ENCODE results near the gene NFIX. TPM values are rescaled to one million over a fixed set of nuclear protein-coding genes. Genes with fewer than 3 reads are reported as not detected.
A peak's percentile ranks its signal among the peaks of the same experiment; 100 is the strongest.

NFIX gene
- total RNA-seq, 2 experiments from 2014 or later: 3.0 to 3.3 TPM

DNA sequence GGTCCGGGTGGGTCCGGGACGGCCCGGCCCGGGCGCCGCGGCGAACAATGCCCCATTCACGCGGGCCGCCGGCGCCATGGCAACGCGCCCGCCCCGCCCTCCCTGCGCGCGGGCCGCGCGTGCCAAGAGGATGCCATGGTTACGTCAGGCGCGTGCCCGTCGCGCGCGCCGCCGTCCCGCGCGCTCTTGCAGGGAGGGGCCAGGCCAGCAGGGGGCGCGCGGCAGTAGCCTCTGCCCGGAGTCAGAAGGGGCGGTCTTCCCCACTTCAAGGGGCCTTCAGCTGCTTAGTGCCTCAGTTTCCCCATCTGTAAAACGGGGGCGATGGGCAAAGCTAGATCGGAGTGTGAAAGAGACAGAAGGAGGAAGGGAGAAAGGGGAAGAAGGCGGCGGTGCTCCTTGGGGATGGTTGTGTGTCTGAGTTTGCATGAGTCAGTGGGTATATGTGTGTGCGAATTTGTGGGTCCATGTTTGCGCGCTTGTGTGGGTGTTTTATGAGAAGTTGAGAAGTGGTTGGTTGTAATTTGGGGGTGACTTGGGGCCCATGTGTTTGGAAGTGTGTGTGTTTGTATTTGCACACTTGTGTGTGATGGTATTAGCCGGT is 11.6 kb upstream of the NFIX start:
- H3K36me3 ChIP-seq (ENCODE audit: insufficient read depth, low read length): no peaks in the 10 kb centered on the region
- no peak overlapping the region for H3K27ac ChIP-seq (ENCODE audit: low read depth in 1 of 2, low read length in 2 of 2)
- Mint-ChIP-seq H3K4me1 (ENCODE audit: low read depth) (no peaks in the 10 kb centered on the region), H3K27me3 (peaks cover 5% of the 10 kb centered on the region), H3K27ac (no peak overlapping the region), H3K36me3 (ENCODE audit: low read depth) (no peaks in the 10 kb centered on the region), H3K9me3 (no peaks in the 10 kb centered on the region), H3K4me3 (no peak overlapping the region)
- ChIA-PET POLR2A (no interaction called here), CTCF (interaction anchor here (0.5 to 1.6 kb wide), 4 partner anchors 18 to 110 kb away, joined by 4 to 10 read pairs (median 6); no protein-coding TSS in a partner anchor)
- peaks cover 0 to 5% of the 10 kb centered on the region in 2 experiments for H3K9me3 ChIP-seq (ENCODE audit: control insufficient read depth in 1 of 2, insufficient read depth in 1 of 2, low read length in 2 of 2)
- TF ChIP-seq, protein P1, sequence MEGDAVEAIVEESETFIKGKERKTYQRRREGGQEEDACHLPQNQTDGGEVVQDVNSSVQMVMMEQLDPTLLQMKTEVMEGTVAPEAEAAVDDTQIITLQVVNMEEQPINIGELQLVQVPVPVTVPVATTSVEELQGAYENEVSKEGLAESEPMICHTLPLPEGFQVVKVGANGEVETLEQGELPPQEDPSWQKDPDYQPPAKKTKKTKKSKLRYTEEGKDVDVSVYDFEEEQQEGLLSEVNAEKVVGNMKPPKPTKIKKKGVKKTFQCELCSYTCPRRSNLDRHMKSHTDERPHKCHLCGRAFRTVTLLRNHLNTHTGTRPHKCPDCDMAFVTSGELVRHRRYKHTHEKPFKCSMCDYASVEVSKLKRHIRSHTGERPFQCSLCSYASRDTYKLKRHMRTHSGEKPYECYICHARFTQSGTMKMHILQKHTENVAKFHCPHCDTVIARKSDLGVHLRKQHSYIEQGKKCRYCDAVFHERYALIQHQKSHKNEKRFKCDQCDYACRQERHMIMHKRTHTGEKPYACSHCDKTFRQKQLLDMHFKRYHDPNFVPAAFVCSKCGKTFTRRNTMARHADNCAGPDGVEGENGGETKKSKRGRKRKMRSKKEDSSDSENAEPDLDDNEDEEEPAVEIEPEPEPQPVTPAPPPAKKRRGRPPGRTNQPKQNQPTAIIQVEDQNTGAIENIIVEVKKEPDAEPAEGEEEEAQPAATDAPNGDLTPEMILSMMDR (IDR thresholded peaks at IDR 0.05): peak; percentile 71
- peaks cover 0 to 2% of the 10 kb centered on the region in 2 experiments for H3K27me3 ChIP-seq (ENCODE audit: control insufficient read depth in 1 of 2, insufficient read depth in 2 of 2, low read length in 2 of 2)
- DNase-seq: peak; percentile 66 to 93 (median 82)
- H3K4me1 ChIP-seq (ENCODE audit: insufficient read depth, low read length): peaks cover 16% of the 10 kb centered on the region
- intact Hi-C loops (cut with DNase I, micrococcal nuclease): loop anchor here (1.0 to 10.0 kb wide), 4 partner anchors 51 to 449 kb away; no protein-coding TSS in a partner anchor
- no peak overlapping the region for H3K4me3 ChIP-seq (ENCODE audit: low read length)
- peak; percentile 86 for ATAC-seq (ENCODE audit: poor library complexity)

DNA sequence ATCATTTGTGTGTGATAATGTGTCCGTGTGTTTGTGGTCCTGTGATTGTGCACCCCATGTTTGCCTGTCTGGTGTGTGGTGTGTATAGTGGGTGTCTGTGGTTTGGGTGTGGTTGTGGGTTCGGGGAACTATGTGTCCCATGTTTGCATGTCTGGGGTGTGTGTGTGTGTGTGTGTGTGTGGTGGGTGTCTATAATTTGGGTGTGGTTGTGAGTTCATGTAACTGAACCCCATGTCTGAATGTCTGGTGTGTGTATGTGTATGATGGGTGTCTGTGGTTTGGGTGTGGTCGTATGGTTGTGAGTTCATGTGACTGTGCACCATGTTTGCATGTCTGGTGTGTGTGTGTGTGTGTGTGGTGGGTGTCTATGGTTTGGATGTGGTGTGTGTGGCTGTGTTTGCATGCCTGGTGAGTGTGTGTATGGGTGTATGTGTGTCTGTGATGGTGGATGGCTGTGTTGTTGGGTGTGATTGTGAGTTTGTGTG is 11.1 kb upstream of the NFIX start:
- no peak overlapping the region for H3K4me3 ChIP-seq (ENCODE audit: low read length)
- peak in 2 of 14 experiments; percentile 31 to 52 for DNase-seq
- intact Hi-C loops (cut with DNase I, micrococcal nuclease): loop anchor here (5.0 to 10.0 kb wide), 2 partner anchors 51 to 448 kb away; no protein-coding TSS in a partner anchor
- CTCF ChIA-PET: interaction anchor here (0.5 to 1.6 kb wide), 4 partner anchors 19 to 110 kb away, joined by 4 to 10 read pairs (median 6); no protein-coding TSS in a partner anchor
- no peak overlapping the region for H3K27ac ChIP-seq (ENCODE audit: low read depth in 1 of 2, low read length in 2 of 2)
- TF ChIP-seq, protein P1 (IDR thresholded peaks at IDR 0.05): no peak
- ATAC-seq (ENCODE audit: poor library complexity): no peak
- POLR2A ChIA-PET: no interaction called here
- H3K9me3 ChIP-seq (ENCODE audit: control insufficient read depth in 1 of 2, insufficient read depth in 1 of 2, low read length in 2 of 2): peaks cover 0 to 5% of the 10 kb centered on the region in 2 experiments
- H3K4me3 Mint-ChIP-seq: no peak overlapping the region
- no peaks in the 10 kb centered on the region for H3K4me1 Mint-ChIP-seq (ENCODE audit: low read depth)
- peaks cover 5% of the 10 kb centered on the region for H3K27me3 Mint-ChIP-seq
- H3K27ac Mint-ChIP-seq: no peak overlapping the region
- H3K36me3 Mint-ChIP-seq (ENCODE audit: low read depth): no peaks in the 10 kb centered on the region
- no peaks in the 10 kb centered on the region for H3K9me3 Mint-ChIP-seq
- H3K4me1 ChIP-seq (ENCODE audit: insufficient read depth, low read length): peaks cover 16% of the 10 kb centered on the region
- no peaks in the 10 kb centered on the region for H3K36me3 ChIP-seq (ENCODE audit: insufficient read depth, low read length)
- H3K27me3 ChIP-seq (ENCODE audit: control insufficient read depth in 1 of 2, insufficient read depth in 2 of 2, low read length in 2 of 2): peaks cover 0 to 2% of the 10 kb centered on the region in 2 experiments

DNA sequence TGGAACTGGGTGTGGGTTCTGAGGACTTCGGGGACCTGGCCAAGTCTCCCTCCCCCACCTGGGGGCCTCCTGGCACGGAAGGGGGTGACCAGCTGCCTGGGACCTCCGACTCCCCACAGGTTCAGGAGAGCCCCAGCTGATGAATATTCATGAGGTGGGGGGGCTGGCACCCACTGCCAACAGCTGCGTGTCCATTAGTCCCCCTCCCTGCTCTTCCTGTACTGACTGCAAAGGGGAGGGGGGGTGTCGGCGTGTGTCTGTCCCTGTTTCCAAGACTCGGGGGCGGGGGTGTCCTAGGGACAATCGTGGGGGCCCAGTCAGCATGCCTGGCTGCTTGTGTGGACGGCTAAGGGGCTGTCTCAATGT is 10.6 kb upstream of the NFIX start:
- intact Hi-C loops (cut with DNase I, micrococcal nuclease): loop anchor here (5.0 to 10.0 kb wide), 3 partner anchors 48 to 448 kb away; no protein-coding TSS in a partner anchor
- TF ChIP-seq, protein P1 (IDR thresholded peaks at IDR 0.05): no peak
- H3K27ac Mint-ChIP-seq: no peak overlapping the region

More for the DNA sequence above, 10.6 kb upstream of the NFIX start:
- H3K36me3 ChIP-seq (ENCODE audit: insufficient read depth, low read length): no peaks in the 10 kb centered on the region
- no peak overlapping the region for H3K27ac ChIP-seq (ENCODE audit: low read depth in 1 of 2, low read length in 2 of 2)
- no peak for ATAC-seq (ENCODE audit: poor library complexity)
- CTCF ChIA-PET: interaction anchor here (0.5 to 1.1 kb wide), 3 partner anchors 45 to 140 kb away, joined by 3 to 6 read pairs (median 4); no protein-coding TSS in a partner anchor
- no peak overlapping the region for H3K4me3 Mint-ChIP-seq
- no peaks in the 10 kb centered on the region for H3K9me3 Mint-ChIP-seq
- peaks cover 0 to 2% of the 10 kb centered on the region in 2 experiments for H3K27me3 ChIP-seq (ENCODE audit: control insufficient read depth in 1 of 2, insufficient read depth in 2 of 2, low read length in 2 of 2)
- no peaks in the 10 kb centered on the region for H3K36me3 Mint-ChIP-seq (ENCODE audit: low read depth)
- H3K27me3 Mint-ChIP-seq: peaks cover 5% of the 10 kb centered on the region
- no peaks in the 10 kb centered on the region for H3K4me1 Mint-ChIP-seq (ENCODE audit: low read depth)
- H3K4me3 ChIP-seq (ENCODE audit: low read length): no peak overlapping the region
- peaks cover 16% of the 10 kb centered on the region for H3K4me1 ChIP-seq (ENCODE audit: insufficient read depth, low read length)
- peak in 1 of 14 experiments; percentile 40 for DNase-seq
- H3K9me3 ChIP-seq (ENCODE audit: control insufficient read depth in 1 of 2, insufficient read depth in 1 of 2, low read length in 2 of 2): peaks cover 0 to 5% of the 10 kb centered on the region in 2 experiments
- POLR2A ChIA-PET: no interaction called here
